BLaER1 (cell line): Measurements from ENCODE around the gene BPIFA2.

ENCODE experiments used
- H3K27ac ChIP-seq: shearing (Covaris generic); formaldehyde crosslinking; 2 replicates; pipeline ENCODE4 v1.8.1; 2022
- H3K27me3 ChIP-seq: shearing (Covaris generic); formaldehyde crosslinking; 2 replicates; pipeline ENCODE4 v1.8.1; 2022
- H3K36me3 ChIP-seq: shearing (Covaris generic); formaldehyde crosslinking; 2 replicates; pipeline ENCODE4 v1.8.1; 2022
- H3K4me1 ChIP-seq: shearing (Covaris generic); formaldehyde crosslinking; 2 replicates; pipeline ENCODE4 v1.8.1; 2022
- H3K4me2 ChIP-seq: shearing (Covaris generic); formaldehyde crosslinking; 2 replicates; pipeline ENCODE4 v1.8.1; 2022
- H3K4me3 ChIP-seq: shearing (Covaris generic); formaldehyde crosslinking; 2 replicates; pipeline ENCODE4 v1.8.1; 2022
- H3K9ac ChIP-seq: shearing (Covaris generic); formaldehyde crosslinking; 2 replicates; pipeline ENCODE4 v1.8.1; 2022
- H3K9me3 ChIP-seq: shearing (Covaris generic); formaldehyde crosslinking; 2 replicates; pipeline ENCODE4 v1.8.1; 2022
- H4K20me1 ChIP-seq: shearing (Covaris generic); formaldehyde crosslinking; 2 replicates; pipeline ENCODE4 v1.8.1; 2022
- Cebpa-rat ChIP-seq: shearing (Covaris generic); IDR thresholded peaks from 2 replicates; pipeline ENCODE4 v1.8.1; 2022

The BPIFA2 gene

DNA sequence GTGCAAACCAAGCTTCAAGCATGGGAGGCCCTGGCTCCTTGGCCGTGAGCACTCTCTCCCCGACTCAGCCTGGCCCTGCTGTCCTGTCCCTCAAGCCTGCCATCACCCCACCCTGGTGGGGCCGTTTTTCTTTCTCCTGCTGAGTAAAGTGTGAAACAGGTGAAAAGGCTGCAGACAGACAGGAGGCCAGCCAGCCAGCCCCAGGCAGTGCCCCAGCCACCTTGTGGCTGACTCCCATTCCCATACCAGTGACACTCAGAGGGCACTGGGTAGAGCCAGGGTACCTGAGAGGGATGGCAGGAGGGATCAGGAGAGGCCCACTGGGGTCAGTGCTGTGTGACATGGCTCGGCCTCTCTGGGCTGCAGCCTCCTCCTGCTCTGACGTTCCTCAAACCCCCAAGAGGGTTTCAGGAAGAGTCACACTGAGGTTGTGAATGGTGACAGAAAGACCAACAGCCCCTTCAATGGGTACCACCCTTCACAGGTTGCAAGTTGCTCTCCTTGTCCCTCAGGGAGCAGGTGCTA lies 35.9 kb upstream of the BPIFA2 start:
- H4K20me1 ChIP-seq: no peaks in the 10 kb centered on the region
- peaks cover 6% of the 10 kb centered on the region for H3K4me1 ChIP-seq
- no peak overlapping the region for H3K9ac ChIP-seq
- no peaks in the 10 kb centered on the region for H3K9me3 ChIP-seq
- H3K27ac ChIP-seq: no peak overlapping the region
- no peaks in the 10 kb centered on the region for H3K27me3 ChIP-seq
- H3K4me2 ChIP-seq: no peak overlapping the region
- H3K36me3 ChIP-seq: no peaks in the 10 kb centered on the region
- TF ChIP-seq Cebpa-rat: no peak
- H3K4me3 ChIP-seq: no peak overlapping the region

DNA sequence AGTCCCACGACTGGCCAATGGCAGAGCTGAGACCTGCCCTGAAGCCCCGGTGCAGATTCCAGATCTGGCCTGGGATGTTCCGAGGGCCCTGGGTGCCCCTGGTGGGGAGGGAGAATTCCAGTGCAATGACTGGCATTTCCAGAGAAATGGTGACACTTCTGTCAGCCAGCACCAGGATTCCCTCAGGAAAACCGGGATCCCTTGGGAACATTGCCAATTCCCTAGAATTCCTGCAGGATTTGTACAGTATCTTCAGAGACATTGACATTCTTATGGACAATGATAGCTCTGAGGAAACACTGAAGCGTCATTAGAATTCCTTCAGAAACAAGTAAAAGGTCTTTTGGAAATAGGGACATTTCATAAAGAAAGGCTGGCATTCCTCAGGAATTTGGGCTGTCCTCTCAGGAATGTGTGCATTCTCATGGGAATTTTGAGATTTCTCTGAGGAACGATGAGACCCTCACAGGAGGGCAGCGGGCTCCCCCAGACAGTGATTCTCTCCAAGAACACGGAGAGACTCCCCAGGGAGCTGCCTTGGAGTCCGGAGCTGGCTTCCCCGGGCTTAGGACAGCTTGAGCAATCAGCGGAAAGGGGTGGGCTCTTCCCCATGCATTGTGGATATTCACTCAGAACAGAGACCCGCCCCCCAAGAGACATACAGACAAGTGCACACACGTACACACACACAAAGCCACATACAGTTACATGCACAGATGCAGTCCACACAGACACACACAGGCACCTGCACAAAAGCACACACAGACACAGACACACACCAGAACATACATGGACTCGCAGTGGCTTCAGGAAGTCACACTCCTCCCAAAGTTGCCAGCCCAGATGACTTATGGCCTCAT lies 35.2 kb upstream of the BPIFA2 start:
- TF ChIP-seq Cebpa-rat: no peak

DNA sequence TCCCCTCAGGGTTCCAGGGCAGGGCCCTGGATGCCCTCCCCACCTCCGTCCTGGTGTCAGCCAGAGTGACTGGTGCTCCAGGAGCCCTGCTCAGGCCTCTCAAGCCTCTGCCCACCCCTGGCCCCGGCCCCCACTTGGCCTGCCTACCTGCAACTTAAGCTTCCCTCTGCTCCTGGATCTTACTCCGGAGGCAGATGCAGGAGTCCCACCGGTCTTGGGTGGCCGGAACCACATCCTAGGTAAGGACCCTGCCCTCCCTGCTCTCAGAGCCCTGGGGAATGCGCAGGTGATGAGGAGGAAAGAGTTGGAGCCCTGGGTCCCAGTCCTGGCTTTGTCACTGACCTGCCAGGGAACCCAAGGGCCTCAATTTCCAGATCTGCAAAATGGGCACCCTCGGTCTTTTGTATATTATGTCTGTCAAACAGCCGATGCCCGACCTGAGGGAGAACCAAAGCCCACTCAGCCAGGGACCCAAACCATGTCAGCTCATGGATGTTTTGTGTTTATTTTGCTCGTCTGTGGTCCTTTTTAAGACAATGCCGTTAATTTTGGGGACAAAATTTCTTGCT lies 34.5 kb upstream of the BPIFA2 start:
- H3K4me2 ChIP-seq: no peak overlapping the region
- H3K4me1 ChIP-seq: peaks cover 6% of the 10 kb centered on the region
- peaks cover 6% of the 10 kb centered on the region; the same call in 1 of the 2 replicates for H3K9me3 ChIP-seq
- TF ChIP-seq Cebpa-rat: no peak
- no peaks in the 10 kb centered on the region for H3K27me3 ChIP-seq
- no peaks in the 10 kb centered on the region for H3K36me3 ChIP-seq
- no peak overlapping the region for H3K4me3 ChIP-seq
- H3K27ac ChIP-seq: no peak overlapping the region
- H3K9ac ChIP-seq: no peak overlapping the region
- no peaks in the 10 kb centered on the region for H4K20me1 ChIP-seq

More for the DNA sequence above, 35.2 kb upstream of the BPIFA2 start:
- no peaks in the 10 kb centered on the region for H3K9me3 ChIP-seq
- no peak overlapping the region for H3K4me3 ChIP-seq
- no peaks in the 10 kb centered on the region for H4K20me1 ChIP-seq
- no peak overlapping the region for H3K9ac ChIP-seq
- peaks cover 6% of the 10 kb centered on the region for H3K4me1 ChIP-seq
- no peaks in the 10 kb centered on the region for H3K27me3 ChIP-seq
- H3K36me3 ChIP-seq: no peaks in the 10 kb centered on the region
- H3K4me2 ChIP-seq: 0 out of 2 replicates have a peak overlapping the region, but pooled peaks have one; percentile 9
- no peak overlapping the region for H3K27ac ChIP-seq

DNA sequence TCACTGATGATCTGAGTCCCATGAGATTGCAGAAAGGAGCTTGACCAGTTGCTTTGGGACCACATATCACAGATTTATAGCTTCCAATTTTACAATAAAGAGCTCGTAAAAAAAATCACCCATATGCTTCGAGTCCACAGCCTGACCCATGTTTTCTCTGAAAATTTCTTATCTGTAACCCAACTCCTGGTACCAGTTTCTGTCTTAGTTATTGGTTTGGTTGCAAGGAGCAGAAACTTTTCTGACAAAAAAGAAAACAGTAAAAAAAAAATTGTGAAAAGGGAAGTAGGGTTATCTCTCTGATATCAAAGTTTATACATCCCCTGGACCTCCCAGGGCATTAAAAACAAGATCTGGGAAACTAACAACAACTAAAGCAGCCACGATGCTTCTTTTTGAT lies 30.8 kb upstream of the BPIFA2 start:
- Histone ChIP-seq H3K27me3 (no peaks in the 10 kb centered on the region), H3K27ac (no peak overlapping the region), H3K4me2 (no peak overlapping the region), H3K4me3 (no peak overlapping the region), H4K20me1 (no peaks in the 10 kb centered on the region), H3K9me3 (peaks cover 17% of the 10 kb centered on the region), H3K4me1 (peaks cover 6% of the 10 kb centered on the region), H3K36me3 (no peaks in the 10 kb centered on the region), H3K9ac (no peak overlapping the region)
- no peak for TF ChIP-seq Cebpa-rat

DNA sequence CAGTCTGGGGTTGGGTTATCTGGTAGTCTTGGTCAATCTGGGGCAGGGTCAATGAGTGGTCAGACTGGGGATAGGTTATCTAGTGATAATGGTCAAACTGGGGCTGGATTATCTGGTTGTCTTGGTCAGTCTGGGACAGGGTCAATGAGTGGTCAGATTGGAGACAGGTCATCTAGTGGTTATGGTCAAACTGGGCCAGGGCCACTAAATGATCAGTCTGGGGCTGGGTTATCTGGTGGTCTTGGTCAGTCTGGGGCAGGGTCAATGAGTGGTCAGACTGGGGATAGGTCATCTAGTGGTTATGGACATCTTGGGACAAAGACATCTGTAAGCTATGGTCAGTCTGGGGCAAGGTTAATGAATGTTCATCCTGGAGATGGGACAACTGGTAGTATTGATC lies 28.5 kb upstream of the BPIFA2 start:
- Histone ChIP-seq H3K4me1 (no peaks in the 10 kb centered on the region), H3K9ac (no peak overlapping the region), H3K4me3 (no peak overlapping the region), H3K27ac (no peak overlapping the region), H4K20me1 (no peaks in the 10 kb centered on the region), H3K4me2 (no peak overlapping the region), H3K27me3 (no peaks in the 10 kb centered on the region), H3K36me3 (no peaks in the 10 kb centered on the region), H3K9me3 (peaks cover 21% of the 10 kb centered on the region)
- TF ChIP-seq Cebpa-rat: no peak

DNA sequence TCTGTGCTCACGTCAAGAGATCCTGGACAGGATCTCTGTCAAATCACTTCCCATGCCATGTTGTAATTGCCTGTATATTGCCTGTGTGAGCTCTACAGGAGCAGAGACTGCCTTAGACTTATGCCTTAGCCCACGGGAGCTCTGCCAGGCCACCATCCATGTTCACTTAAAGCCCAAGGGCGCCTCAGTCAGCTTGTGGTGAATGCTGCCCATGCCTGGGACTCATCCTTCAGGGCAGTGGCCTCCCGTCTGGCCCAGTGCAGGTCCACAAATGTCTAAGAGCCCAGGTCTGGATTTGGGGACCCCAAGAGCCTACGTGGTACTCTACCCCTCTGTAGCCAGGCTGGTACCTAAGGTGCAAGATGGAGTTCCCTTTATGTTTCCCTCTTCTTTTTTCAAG lies 22.4 kb upstream of the BPIFA2 start:
- no peaks in the 10 kb centered on the region for H3K4me1 ChIP-seq
- H3K27me3 ChIP-seq: no peaks in the 10 kb centered on the region
- no peaks in the 10 kb centered on the region for H3K36me3 ChIP-seq
- no peak overlapping the region for H3K27ac ChIP-seq
- no peak overlapping the region for H3K4me2 ChIP-seq
- no peak overlapping the region for H3K4me3 ChIP-seq
- no peak overlapping the region for H3K9ac ChIP-seq
- H4K20me1 ChIP-seq: no peaks in the 10 kb centered on the region
- TF ChIP-seq Cebpa-rat: no peak
- peaks cover 4% of the 10 kb centered on the region; the same call in 1 of the 2 replicates for H3K9me3 ChIP-seq

DNA sequence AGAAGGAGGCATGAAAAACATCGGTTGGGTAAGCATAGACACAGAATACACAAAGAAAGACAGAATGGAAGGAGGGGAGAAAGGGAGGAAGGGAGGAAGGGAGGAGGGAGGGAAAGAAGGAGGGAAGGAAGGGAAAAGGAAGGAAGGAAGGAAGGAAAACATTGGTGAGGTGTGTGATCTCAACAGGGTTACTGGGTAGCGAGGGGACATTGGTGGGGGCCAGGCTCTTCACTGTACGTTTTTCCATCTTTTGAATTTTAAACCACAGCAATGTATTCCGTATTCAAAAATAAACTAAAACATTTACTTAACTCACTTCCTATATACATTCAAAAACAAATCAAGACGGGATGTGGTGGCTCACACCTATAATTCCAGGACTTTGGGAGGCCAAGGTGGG lies 20.7 kb upstream of the BPIFA2 start:
- Histone ChIP-seq H4K20me1 (no peaks in the 10 kb centered on the region), H3K4me3 (no peak overlapping the region)
- TF ChIP-seq Cebpa-rat: no peak

DNA sequence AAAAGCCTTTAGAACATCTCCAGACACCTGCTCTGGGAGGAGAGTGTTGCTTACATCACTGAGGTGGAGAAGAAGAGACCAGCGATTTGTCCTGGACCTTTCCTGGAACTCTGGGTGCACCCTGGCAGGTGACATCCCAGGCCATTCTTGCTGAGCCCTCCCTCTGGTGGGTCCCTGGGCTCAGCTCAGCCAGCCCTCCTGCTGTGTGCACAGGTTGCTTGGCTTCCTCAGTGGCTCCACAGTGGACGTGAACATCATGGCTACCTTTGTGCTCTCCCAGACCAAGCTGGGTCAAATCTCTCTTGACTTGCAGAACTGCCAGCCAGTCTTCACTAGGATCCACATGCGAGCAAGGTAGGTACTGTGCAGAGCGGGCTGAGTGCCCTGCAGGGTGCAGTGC lies 19.9 kb upstream of the BPIFA2 start:
- Histone ChIP-seq H3K27ac (no peak overlapping the region), H3K4me1 (no peaks in the 10 kb centered on the region), H3K27me3 (no peaks in the 10 kb centered on the region), H3K9ac (no peak overlapping the region), H3K9me3 (peaks cover 2% of the 10 kb centered on the region; the same call in 1 of the 2 replicates), H4K20me1 (no peaks in the 10 kb centered on the region), H3K36me3 (no peaks in the 10 kb centered on the region), H3K4me3 (no peak overlapping the region), H3K4me2 (no peak overlapping the region)
- TF ChIP-seq Cebpa-rat: no peak

More for the DNA sequence above, 20.7 kb upstream of the BPIFA2 start:
- no peak overlapping the region for H3K9ac ChIP-seq
- H3K36me3 ChIP-seq: no peaks in the 10 kb centered on the region
- H3K27ac ChIP-seq: no peak overlapping the region
- H3K27me3 ChIP-seq: no peaks in the 10 kb centered on the region
- no peak overlapping the region for H3K4me2 ChIP-seq
- no peaks in the 10 kb centered on the region for H3K4me1 ChIP-seq
- H3K9me3 ChIP-seq: peaks cover 4% of the 10 kb centered on the region; the same call in 1 of the 2 replicates

DNA sequence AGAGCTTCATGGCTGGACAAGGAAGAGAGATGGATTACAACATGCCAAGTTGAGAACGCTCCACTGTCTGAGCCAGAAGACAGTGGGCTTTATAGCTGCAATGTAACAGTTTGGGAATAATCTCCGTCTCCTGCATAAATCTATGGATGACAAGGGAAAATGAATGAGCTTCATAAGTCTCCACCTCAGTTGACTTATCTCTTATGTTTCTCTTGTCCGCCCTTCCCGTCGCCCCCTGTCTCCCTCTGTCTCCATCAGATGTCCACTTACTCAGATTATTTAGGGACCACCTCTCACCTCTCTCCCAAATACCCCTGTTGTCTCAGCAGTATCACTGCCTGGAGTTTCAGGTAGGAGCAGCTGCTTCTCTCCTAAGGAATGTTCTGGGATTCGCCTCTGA lies 13.7 kb upstream of the BPIFA2 start:
- TF ChIP-seq Cebpa-rat: no peak
- H3K4me3 ChIP-seq: no peak overlapping the region
- H3K9ac ChIP-seq: no peak overlapping the region
- no peak overlapping the region for H3K27ac ChIP-seq
- H4K20me1 ChIP-seq: no peaks in the 10 kb centered on the region
- no peak overlapping the region for H3K4me2 ChIP-seq
- no peaks in the 10 kb centered on the region for H3K36me3 ChIP-seq
- H3K27me3 ChIP-seq: no peaks in the 10 kb centered on the region
- no peaks in the 10 kb centered on the region for H3K9me3 ChIP-seq
- no peaks in the 10 kb centered on the region for H3K4me1 ChIP-seq

DNA sequence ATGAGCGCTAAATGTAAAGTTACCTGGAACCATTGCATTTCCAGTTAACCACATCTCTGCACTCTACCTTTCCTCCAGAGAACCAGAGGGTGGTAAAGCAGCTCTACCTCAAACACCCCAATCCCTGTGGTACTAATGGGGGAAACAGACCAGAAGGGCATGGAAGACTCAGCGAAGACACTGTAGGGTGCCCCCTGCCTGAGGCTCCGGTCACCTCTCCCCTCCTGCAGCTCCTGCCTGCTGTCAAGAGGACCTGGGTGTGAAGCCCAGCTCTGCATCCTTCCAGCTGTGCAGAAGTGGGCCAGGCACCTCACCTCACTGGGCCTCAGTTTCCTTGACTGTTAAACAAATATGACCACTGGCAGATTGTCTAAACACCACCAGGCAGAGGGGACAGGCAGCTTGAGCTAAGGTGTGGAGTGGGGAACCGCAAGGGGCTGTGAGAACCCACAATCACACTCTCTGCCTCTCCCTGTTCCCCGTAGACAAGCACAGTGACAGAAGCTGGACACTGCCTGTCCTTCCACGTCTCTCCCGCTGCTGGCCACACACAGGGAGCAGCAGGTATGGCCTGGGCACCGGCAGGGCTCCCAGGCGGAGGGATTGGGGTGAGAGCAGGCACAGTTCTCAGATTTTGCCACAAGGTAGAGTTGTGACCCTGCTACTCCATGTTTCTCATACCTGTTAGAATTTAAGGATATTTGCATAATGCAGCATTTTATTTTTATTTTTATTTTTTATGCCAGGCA lies 9.1 kb upstream of the BPIFA2 start:
- H3K4me1 ChIP-seq: 0 out of 2 replicates have a peak, but pooled peaks cover 6% of the 10 kb centered on the region
- H3K9ac ChIP-seq: no peak overlapping the region
- no peak for TF ChIP-seq Cebpa-rat
- no peak overlapping the region for H3K27ac ChIP-seq
- H3K4me2 ChIP-seq: no peak overlapping the region
- H3K36me3 ChIP-seq: no peaks in the 10 kb centered on the region
- no peak overlapping the region for H3K4me3 ChIP-seq
- no peaks in the 10 kb centered on the region for H3K9me3 ChIP-seq
- H3K27me3 ChIP-seq: no peaks in the 10 kb centered on the region
- no peaks in the 10 kb centered on the region for H4K20me1 ChIP-seq
